ENCODE measurements around the gene UNC5A.

The UNC5A gene

DNA sequence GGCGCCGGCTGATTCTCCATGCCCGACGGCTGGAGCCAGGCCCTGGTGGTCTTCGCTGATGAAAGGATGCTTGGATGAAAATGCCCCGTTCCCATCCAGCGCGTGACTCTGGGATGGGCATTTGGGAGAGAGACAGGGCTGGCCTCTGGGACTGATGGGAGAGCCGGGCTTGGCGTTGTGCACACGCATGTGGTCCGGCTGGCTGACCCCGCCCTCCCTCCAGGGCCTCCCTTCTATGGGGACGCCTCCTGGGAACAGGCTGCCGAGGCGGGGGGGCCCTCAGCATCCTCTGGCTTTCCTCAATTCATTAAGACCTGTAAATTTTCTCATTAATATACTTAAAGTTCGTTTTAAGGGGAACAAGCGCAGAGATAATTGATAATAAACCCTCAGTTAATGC, 36.8 kb downstream of the UNC5A start:
- no peak for DNase-seq

DNA sequence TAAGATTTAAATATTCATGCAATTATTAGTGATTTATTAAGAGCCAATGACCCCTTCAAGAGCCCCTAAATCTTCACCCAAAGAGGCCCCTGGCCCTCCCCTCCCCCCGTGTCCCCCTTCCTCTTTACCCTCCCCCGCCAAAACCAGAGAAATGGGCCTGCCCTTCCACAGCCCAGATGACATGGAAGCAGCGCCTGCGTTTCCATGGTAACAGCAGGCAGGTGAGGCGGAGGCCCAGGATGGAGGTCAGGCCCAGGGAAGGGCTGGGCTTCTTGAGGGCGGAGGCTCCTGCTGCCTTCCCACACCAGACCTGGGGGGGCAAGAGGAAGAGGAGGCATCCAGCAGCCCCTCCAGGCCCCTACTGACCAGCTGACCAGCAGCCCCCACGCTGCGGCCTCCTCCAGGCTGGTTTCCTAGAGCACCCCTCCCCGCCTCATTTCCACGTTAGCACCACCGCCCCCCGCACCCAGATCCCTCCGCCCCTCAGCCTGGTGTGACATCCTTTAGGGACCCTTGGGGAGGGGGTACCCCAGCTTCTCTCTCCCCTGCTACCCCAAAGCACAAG, 37.4 kb downstream of the UNC5A start:
- DNase-seq: no peak

DNA sequence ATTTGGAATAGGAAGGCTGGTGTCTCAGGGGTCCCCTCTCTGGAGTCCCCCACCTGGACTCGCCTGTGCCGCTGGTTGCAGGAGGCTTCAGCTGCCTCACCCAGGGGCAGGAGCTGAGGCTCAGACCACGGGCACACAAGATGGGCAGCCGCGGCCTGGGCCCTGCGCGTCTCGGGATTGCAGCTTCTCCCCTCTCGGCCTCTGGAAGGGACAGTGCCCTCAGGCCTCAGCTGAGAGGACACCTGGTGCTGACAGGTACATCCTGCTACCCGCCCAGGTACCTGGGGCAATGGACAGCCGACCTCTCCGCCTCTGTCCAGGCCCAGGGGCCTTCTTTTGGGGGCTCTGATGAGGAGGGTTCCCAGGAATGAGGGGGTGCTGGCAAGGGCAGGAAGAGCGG, 38.3 kb downstream of the UNC5A start:
- DNase-seq: no peak

- DNase-seq: no peak
These were observed 39.4 kb downstream of the UNC5A start for GRCh38 chr5:176849611-176850227.

- DNase-seq: no peak
These were observed 40.2 kb downstream of the UNC5A start for GRCh38 chr5:176850371-176851245.

GRCh38 chr5:176851380-176851779, 41.0 kb downstream of the UNC5A start:
- DNase-seq: no peak

- no peak for DNase-seq
These were observed 41.7 kb downstream of the UNC5A start for GRCh38 chr5:176851871-176852658.

GRCh38 chr5:176853151-176853778, 42.9 kb downstream of the UNC5A start:
- DNase-seq: no peak

DNA sequence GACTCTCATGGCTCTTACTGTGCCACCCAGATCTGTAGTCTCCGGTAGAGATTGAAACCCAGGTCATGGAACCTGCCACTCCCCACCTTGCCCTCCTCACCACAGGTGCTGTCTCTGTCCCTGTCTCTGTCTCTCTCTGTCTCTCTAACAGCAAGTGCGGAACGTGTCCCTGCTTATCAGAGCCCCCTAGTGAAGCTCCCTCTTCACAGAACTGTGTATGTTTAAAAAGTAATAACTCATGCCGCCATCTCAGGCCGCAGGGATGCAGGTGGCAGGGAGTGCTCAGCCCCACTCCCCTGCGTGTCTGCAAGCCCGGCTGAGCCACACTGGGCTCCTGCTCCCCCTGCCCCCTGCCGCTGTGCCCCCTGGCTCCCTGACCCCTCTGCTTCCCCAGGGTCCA, 43.8 kb downstream of the UNC5A start:
- DNase-seq: no peak

DNA sequence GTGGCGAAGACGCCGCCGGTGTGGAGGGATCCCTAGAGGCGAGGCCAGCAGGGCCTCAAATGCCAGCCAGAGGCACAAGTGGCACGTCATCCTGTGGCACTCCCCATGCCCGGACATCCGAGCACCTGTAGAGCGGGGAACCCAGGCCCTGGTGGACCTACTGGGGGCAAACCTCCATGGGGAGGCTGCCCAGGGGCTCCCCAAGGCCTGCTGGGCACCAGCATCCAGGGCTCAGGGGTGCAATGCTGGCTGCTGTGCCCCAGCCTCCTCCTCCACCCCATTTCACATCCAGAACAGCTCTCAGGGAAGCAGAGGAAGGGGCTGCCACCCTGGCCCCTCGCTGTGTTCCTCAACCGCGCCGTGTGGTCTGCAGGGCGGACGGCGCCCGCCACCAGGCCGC, 45.2 kb downstream of the UNC5A start:
- no peak for DNase-seq

- DNase-seq: no peak
These were observed 46.4 kb downstream of the UNC5A start for GRCh38 chr5:176856746-176857145.

DNA sequence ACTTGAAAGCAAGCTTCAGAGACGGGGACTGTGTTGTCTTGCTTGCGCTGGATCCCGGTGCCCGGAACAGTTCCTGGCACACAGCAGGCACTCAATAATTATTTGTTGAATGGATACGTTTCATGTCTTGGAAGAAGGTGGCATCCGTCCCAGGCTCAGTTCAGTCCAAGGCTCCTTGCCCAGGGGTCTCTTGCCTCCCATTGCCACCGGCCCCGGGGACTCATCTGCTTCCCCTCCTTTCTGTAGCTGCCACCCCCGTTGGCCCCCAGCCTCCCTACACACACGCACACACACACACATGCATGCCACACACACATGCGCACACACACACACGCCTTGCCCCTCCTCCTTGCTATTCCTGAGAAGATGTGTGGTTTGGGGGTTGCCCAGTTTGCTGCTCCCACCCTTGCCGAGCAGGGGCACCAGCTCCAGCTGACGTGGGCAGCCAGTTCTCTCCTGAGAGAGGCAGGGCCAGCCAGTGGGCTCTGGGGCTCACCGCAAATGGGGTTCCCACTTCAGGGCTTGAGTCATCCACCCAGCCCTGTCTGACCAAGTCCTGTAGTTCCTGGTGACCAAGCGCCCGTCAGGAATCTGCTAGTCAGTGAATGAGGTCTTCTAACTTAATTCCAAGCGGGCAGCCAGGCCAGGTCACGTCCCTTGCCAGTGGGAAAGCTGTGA, 47.0 kb downstream of the UNC5A start:
- no peak for DNase-seq

DNA sequence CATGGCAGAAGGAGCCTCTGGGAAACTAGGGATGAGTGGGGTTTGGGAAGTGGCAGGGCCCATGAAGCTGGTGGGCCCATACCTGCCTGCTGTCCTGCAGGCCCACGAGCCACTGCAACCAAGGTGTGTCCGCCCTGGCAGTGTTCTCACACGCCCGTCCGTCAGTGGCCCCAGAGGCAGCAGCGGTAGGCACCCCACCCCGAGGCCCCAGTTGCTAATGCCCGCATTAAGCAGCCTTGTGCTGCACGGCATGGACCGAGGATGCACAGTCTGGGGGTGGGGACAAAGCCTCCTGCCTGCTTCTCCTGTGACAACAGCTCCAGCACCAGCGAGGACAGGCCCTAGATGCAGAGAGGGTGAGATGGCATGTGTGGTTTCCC, 47.5 kb downstream of the UNC5A start:
- DNase-seq: no peak

GRCh38 chr5:176859916-176860315, 49.6 kb downstream of the UNC5A start:
- DNase-seq: no peak

DNA sequence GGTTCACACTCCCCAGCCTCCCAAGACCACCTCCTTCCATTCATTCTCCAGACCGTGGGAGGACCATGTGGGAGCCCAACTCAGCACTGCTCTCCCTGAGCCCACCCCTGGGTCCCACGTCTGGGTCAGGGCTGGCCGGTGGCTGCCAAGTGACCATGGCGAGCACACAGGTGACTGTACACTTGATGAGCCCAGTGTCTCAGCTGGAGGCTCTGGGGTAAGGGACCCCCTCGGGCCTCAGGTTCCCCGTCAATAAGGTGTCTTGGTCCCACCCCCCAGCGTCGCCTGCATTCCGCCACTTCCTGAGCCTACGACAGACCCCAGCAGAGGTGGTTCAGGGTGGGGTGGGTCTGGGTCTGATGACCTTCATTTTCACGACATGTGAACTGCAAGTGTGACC, 50.0 kb downstream of the UNC5A start:
- DNase-seq: no peak

DNA sequence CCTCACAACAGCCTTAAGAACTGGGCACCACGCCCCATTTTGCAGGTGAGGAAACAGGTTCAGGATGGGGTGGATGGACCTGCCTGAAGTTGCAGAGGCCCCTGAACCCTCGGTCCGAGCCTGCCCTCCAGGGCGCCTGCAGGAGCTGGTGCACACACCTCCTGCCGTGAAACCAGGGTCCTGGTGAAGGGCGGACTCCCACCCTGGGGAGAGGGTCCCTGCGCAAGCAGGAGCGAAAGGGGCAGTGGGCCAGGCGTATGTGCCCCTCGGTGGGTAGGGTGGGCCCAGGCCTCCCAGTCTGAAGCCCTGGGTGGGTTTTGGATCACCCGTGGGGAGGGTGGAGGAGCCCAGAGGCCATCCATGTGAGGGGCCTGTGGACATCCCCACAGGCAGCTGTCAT, 50.9 kb downstream of the UNC5A start:
- no peak for DNase-seq

- no peak for DNase-seq
These were observed 52.1 kb downstream of the UNC5A start for GRCh38 chr5:176862330-176862995.

DNA sequence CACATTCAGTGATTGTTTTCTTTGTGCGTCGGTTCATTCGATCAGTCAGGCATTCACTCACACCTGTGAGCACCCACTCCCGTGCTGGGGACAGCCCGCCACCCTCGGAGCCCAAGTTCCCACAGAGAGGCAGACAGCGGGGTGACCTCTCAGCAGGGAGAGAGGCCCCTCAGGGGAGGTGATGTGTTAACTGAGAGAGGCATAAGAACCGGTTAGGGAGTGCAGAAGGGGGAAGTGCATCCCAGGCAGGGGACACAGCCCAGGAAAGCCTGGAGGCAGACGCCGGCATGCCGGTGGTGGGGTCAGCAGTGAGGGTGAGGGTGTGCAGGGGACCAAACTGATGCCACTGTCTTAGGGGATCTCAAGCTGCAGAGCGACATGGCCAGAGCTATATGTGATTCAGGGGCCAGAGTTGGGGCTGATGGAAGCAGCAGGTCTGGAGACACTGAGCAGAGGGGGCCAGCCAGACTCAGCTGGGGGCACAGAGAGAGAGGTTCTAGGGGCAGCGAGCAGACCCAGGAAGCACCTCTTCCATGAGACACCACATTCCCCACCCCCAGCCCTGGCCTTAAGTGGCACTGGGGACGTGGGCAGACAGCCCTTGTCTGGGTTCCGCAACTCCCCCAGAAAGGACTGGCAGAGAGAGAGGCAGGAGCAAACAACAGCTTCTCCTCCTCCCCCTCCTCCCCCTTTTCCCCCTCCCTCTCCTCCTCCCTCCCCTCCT, 52.8 kb downstream of the UNC5A start:
- DNase-seq: no peak

DNA sequence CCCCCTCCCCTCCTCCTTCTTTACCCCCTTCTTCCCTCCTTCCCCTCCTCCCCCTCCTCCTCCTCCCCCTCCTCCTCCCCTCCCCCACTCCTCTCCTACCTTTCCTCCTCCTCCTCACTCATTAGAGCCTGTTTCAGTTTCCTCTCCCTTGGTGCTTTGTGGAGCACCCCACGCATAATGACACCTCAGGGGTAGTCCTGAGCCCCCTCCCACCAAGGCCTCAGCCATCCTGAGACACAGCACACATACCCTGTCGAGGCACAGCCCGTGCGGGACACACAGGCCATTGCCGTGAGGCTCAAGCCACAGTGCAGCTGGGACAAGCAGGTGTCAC, 53.4 kb downstream of the UNC5A start:
- no peak for DNase-seq

DNA sequence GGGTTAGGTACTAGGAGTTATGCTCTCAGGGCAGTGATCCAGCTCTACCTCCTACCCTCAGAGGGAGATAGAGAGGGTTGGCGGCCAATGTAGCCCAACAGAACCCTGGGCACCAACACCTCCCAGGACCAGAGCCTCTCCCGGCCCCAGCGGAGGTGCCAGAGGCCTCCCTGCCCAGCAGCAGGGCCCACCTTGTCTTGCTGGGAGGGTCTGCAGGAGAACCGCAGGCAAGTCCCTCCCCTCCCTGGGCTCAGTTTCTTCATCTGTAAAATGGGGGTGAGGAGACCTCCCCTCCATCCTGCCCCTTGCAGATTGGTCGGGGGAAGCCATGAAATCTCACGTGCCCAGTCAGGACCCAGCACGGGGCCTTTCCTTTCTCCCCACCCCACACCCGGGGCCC, 54.4 kb downstream of the UNC5A start:
- DNase-seq: no peak

- no peak for DNase-seq
These were observed 55.6 kb downstream of the UNC5A start for GRCh38 chr5:176865964-176866363.
